Measurements from ENCODE around the gene TIMM8A. TPM values are rescaled to one million over a fixed set of nuclear protein-coding genes. Genes with fewer than 3 reads are reported as not detected.

The TIMM8A gene
- total RNA-seq, 4 donors from 2014 or later: 4.4 to 11.4 (median 8.1) TPM

DNA sequence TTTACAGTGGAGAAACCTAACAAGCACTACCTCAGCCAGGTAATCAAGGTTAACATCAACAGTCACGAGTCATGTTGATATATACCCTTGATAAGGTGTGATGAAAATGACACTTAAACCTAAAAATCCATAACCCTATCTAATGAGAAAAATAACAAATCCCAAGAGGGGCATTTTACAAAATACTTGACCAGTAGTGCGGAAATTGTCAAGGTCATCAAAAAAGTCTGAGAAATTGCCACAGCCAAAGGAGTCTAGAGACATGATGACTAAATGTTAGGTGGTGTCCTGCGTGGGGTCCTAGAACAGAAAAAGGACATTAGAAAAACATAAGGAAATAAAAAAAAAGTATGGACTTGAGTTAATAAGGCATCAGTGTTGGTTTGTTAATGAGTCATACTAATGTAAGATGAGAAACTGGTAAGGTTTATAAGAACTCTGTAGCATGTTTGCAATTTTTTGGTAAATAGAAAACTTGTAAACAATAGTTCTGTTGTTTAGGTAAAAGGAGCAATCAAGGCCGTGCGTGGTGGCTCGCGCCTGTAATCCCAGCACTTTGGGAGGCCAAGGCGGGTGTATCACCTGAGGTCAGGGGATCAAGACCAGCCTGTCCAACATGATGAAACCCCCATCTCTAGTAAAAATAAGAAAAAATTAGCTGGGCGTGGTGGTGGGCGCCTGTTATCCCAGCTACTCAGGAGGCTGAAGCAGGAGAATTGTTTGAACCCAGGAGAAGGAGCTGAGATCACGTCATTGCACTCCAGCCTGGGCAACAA lies 45.2 kb upstream of the TIMM8A start:
- H3K9me3 ChIP-seq: no peaks in the 10 kb centered on the region
- no peak overlapping the region for H3K27ac ChIP-seq
- intact Hi-C loops (cut with DNase I): no loop called here
- DNase-seq: no peak
- peaks cover 0 to 11% (median 0%) of the 10 kb centered on the region in 3 donors for H3K36me3 ChIP-seq
- no peaks in the 10 kb centered on the region for H3K27me3 ChIP-seq
- no peak for TF ChIP-seq POLR2A (IDR thresholded peaks at IDR 0.05)
- TF ChIP-seq, protein P1, sequence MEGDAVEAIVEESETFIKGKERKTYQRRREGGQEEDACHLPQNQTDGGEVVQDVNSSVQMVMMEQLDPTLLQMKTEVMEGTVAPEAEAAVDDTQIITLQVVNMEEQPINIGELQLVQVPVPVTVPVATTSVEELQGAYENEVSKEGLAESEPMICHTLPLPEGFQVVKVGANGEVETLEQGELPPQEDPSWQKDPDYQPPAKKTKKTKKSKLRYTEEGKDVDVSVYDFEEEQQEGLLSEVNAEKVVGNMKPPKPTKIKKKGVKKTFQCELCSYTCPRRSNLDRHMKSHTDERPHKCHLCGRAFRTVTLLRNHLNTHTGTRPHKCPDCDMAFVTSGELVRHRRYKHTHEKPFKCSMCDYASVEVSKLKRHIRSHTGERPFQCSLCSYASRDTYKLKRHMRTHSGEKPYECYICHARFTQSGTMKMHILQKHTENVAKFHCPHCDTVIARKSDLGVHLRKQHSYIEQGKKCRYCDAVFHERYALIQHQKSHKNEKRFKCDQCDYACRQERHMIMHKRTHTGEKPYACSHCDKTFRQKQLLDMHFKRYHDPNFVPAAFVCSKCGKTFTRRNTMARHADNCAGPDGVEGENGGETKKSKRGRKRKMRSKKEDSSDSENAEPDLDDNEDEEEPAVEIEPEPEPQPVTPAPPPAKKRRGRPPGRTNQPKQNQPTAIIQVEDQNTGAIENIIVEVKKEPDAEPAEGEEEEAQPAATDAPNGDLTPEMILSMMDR (IDR thresholded peaks at IDR 0.05): no peak
- peaks cover 0 to 21% (median 7%) of the 10 kb centered on the region in 3 donors for H3K4me1 ChIP-seq
- WGBS, 2 donors: 79 to 80% methylated on average over 11 of the region's 11 CpGs
- no peak overlapping the region for H3K4me3 ChIP-seq

DNA sequence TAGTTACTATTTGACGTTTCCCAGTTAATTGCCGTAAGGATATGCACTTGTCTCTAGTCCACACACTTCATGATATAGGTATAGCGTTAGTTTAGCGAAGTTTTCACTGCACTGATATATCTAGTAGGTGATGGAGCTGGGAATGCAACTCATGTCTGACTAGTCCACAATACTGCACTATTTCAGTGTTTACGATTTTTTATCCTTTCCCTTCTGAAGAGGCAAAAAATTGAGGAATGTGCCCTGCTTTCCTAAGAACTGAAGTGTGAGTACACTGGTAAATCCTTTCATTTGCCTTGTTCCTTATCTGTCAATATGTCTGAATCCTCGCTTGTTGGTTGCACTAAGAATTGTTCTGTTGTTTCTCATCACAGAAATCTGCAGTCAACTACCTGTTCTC lies 43.3 kb upstream of the TIMM8A start:
- 22 to 50% methylated on average over 5 to 6 of the region's 6 CpGs for WGBS, 2 donors
- Histone ChIP-seq H3K4me1 (peaks cover 0 to 14% (median 7%) of the 10 kb centered on the region in 3 donors), H3K27ac (peak overlapping the region; percentile 75 to 86 (median 84)), H3K36me3 (peaks cover 0 to 11% (median 0%) of the 10 kb centered on the region in 3 donors), H3K9me3 (no peaks in the 10 kb centered on the region), H3K27me3 (no peaks in the 10 kb centered on the region), H3K4me3 (peak overlapping the region; percentile 44 to 70 (median 58))
- no peak for DNase-seq
- TF ChIP-seq, protein P1 (IDR thresholded peaks at IDR 0.05): no peak
- no peak for TF ChIP-seq POLR2A (IDR thresholded peaks at IDR 0.05)
- intact Hi-C loops (cut with DNase I): no loop called here

DNA sequence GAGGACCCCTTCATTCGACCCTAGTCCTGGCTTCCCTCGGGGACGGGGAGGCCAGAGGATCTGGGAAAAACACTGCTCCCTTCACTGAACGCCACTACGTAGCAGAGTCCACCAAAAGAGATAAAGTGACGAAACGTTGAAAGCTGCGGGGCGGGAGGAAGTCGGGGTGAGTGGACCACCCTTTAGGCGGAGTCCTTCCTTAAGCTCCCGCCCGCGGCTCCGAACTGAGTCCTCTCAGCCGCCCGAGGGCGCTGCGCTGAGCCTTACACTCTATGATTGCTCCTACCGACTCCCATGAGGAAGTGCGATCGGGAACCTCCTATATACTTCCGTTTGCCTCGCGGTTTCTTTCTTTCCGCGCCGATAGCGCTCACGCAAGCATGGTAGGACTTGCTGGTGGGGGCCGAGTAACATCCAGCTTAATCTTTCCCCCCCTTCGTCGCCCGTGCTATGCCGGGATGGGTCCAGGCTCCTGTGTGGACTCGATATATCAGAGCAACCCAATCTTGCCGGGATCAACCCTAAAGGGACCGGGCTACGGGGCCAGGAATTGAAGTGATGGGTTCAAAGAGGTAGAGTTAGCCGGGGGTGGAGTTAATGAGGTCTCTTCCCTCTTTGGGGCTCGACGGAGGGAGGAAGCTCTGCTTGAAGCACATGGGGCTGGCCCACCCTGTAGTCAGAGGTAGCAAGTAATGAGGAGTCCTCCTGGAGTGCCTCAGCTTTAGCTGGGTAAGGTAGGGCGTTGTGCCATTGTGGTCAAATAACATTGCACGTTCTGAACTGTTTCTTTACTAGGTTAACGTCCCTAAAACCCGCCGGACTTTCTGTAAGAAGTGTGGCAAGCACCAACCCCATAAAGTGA lies 42.4 kb upstream of the TIMM8A start, which contains the start of gene RPL36A:
Gene RPL36A, plus strand, starts transcription at position 348 of the 862 bp plus-strand sequence. Its CDS starts 33 bp downstream, at position 381.
- intact Hi-C loops (cut with DNase I): no loop called here
- TF ChIP-seq POLR2A (IDR thresholded peaks at IDR 0.05): peak in 3 of 4 donors; percentile 49 to 85 (median 74)
- TF ChIP-seq, protein P1 (IDR thresholded peaks at IDR 0.05): peak; percentile 45 to 70 (median 56)
- peak within 1 kb of the TSS; percentile 44 to 70 (median 58) for H3K4me3 ChIP-seq
- H3K27ac ChIP-seq: peak within 1 kb of the TSS; percentile 75 to 86 (median 84)
- no peaks in the 10 kb centered on the region for H3K27me3 ChIP-seq
- peak; percentile 27 for DNase-seq
- H3K36me3 ChIP-seq: peaks cover 0 to 11% (median 0%) of the 10 kb centered on the region in 3 donors
- peaks cover 0 to 14% (median 7%) of the 10 kb centered on the region in 3 donors for H3K4me1 ChIP-seq
- H3K9me3 ChIP-seq: no peaks in the 10 kb centered on the region
- WGBS, 2 donors: 0 to 35% methylated on average over 15 to 27 of the region's 47 CpGs

DNA sequence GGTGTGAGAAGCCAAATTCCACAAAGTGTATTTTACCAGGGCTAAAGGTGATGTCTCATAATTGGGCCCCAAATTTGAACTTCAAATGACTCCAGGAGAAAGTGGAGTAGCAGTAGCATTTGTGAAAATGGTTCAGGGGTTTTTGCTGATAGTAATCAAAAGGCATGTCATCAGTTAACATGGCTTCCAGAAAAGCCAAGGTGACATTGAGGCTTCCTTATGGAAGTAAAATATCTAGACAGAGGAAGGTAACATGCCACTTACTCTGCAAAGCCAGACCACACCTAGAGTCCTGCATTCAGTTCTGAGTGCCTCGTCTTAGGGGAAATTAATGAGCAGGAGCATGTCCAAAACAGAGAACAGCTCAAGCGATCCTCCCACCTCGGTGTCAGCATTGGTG lies 40.1 kb upstream of the TIMM8A start:
- DNase-seq: no peak
- no peak for TF ChIP-seq POLR2A (IDR thresholded peaks at IDR 0.05)
- TF ChIP-seq, protein P1 (IDR thresholded peaks at IDR 0.05): no peak
- Histone ChIP-seq H3K4me3 (no peak overlapping the region), H3K27me3 (no peaks in the 10 kb centered on the region), H3K9me3 (no peaks in the 10 kb centered on the region), H3K4me1 (peaks cover 0 to 14% (median 7%) of the 10 kb centered on the region in 3 donors), H3K36me3 (peaks cover 0 to 11% (median 0%) of the 10 kb centered on the region in 3 donors), H3K27ac (no peak overlapping the region)
- intact Hi-C loops (cut with DNase I): no loop called here
- 70 to 86% methylated on average over 2 to 3 of the region's 3 CpGs for WGBS, 2 donors
